Measurements from ENCODE around the gene TSPEAR. TPM values are rescaled to one million over a fixed set of nuclear protein-coding genes. Genes with fewer than 3 reads are reported as not detected.

TSPEAR gene
- total and polyA plus RNA-seq, 9 of the 15 experiments (the other 6 are each of a cell fraction or from before 2014, with no cell fraction given), result not detected

GRCh38 chr21:44471996-44472395, 239.4 kb downstream of the TSPEAR start:
- 0% methylated on average over 6 of the region's 6 CpGs for WGBS (ENCODE audit: insufficient coverage, low coverage, missing lambda C conversion rate)
- POLR2A ChIA-PET, result no interaction called here
- Histone ChIP-seq H3K27ac (ENCODE audit: extremely low read depth, low read depth, low read length) (no peak overlapping the region), H3K9me1 (ENCODE audit: control insufficient read depth, insufficient read depth, low read length) (no peaks in the 10 kb centered on the region), H3K27me3 (ENCODE audit: control insufficient read depth in 2 of 2, insufficient read depth in 2 of 2, low read length in 2 of 2) (peaks cover 23 to 29% of the 10 kb centered on the region in 2 experiments; a peak in 4 of 5 replicates), H4K20me1 (replicated peaks; ENCODE audit: control insufficient read depth, insufficient read depth, low read length) (no peaks in the 10 kb centered on the region), H3K4me3 (no peak overlapping the region), H3K4me2 (ENCODE audit: insufficient read depth, low read length) (no peak overlapping the region), H3K9ac (ENCODE audit: insufficient read depth in 1 of 2, low read depth in 2 of 2, low read length in 2 of 2) (no peak overlapping the region), H2AFZ (ENCODE audit: low read depth, low read length) (no peak overlapping the region), H3K4me1 (replicated peaks in 1 of 2; ENCODE audit: control insufficient read depth in 2 of 2, insufficient read depth in 2 of 2, low read length in 2 of 2) (peaks cover 0 to 4% of the 10 kb centered on the region in 2 experiments; a peak in 1 of 5 replicates), H3K9me3 (replicated peaks; ENCODE audit: control insufficient read depth, insufficient read depth, low read depth, low read length) (no peaks in the 10 kb centered on the region), H3K79me2 (ENCODE audit: control insufficient read depth, insufficient read depth, low read length) (no peaks in the 10 kb centered on the region), H3K36me3 (ENCODE audit: control insufficient read depth, insufficient read depth, low read length) (no peaks in the 10 kb centered on the region)
- TF ChIP-seq BRCA1 (IDR thresholded peaks at IDR 0.05) (no peak), BRCA1 (CRISPR knock-in tag; IDR thresholded peaks at IDR 0.05) (no peak), FOXA3 (CRISPR knock-in tag; conservative IDR thresholded peaks at IDR 0.05 in 1 of 2, IDR thresholded peaks at IDR 0.05 in 1 of 2) (no peak), ZNF232 (CRISPR knock-in tag; IDR thresholded peaks at IDR 0.05) (no peak), PTBP1 (IDR thresholded peaks at IDR 0.05; ENCODE audit: low read depth, low read length) (no peak), ZFP30 (CRISPR knock-in tag; IDR thresholded peaks at IDR 0.05; ENCODE audit: borderline replicate concordance) (no peak), BACH1 (tag; IDR thresholded peaks at IDR 0.05) (no peak), ZNF507 (tag; conservative IDR thresholded peaks at IDR 0.05) (no peak), ARID4B (CRISPR knock-in tag; IDR thresholded peaks at IDR 0.05) (no peak)
- TF ChIP-seq, protein P1, sequence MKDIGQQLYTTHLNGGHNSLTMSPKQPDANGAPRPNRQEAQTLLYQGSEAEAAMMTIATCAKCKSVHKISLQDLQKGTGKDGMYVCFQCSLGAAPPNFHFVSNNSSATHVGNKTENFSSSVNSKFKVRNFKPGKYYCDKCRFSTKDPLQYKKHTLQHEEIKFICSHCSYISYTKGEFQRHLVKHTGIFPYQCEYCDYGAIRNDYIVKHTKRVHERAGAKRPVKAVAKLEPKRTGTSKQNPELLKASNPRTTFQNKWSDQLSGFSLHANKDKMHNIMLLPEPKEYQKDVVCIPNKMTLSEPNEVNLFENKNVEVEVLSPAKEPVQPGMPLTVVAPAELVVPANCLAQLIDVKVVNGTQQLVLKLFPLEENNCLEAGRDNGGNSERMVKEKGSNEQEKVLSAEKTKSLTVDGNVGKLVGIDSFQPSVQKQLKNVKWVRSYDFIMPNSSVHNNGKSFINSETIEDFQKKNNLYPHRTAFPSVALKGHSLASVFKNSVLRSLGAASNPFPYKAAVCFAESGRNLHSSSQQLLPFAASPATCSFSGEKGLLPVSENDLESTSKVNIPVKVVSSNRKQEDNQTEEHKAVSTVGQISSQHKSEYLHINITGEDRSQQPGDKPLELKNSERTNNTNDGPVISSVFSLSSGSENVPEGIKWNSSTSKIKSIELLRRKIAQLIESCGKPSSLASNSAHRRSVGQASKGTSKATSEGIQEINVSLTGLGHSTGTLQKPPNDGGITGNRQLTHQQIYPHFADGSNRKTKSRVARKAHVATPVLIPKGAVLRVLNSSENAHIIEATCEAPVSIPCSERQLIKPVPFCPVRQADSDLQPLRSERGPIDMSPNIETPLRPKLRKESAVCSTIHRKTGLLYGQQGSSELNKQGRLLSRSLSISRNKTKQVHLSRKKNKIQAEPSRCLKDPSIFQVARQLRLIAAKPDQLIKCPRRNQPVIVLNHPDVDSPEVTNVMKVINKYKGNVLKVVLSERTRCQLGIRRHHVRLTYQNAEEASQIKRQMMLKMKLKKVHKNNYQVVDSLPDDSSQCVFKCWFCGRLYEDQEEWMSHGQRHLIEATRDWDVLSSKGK (CRISPR knock-in tag; IDR thresholded peaks at IDR 0.05), result no peak
- DNase-seq (ENCODE audit: extremely low read depth in 1 of 4, low spot score in 3 of 4), result no peak
- FAIRE-seq, result no peak
- CTCF ChIA-PET (ENCODE audit: low intra/inter-chr PET ratio), result no interaction called here
- in situ Hi-C loops (cut with MboI), result no loop called here
- ATAC-seq, result no peak
- no TSS peak for BruUV-seq (replicated peaks)
- intact Hi-C loops (cut with micrococcal nuclease), result no loop called here
